Left colon (tissue), 2 donors: ENCODE measurements around the gene EEF1AKMT1. TPM values are rescaled to one million over a fixed set of nuclear protein-coding genes. Genes with fewer than 3 reads are reported as not detected.

Experiments used
- ATAC-seq: fragments of 200-7000 bp; cut with Tn5 transposase; one replicate; pipeline ENCODE4 v1.9.1; 2020; ENCODE audit warnings: mild to moderate bottlenecking, moderate library complexity
- DNase-seq, 2 donors: peaks; one replicate each; pipeline ENCODE4 v3.0.0-alpha.2; 2020
- intact Hi-C, 2 donors: fragments of 100-400 bp; cut with DNase I in 1 of 2; cut with micrococcal nuclease in 1 of 2; formaldehyde crosslinking; loops; one replicate each; pipeline versions ENCODE4 v1.11.2 to v1.14.0; 2022; cut with DNase I, micrococcal nuclease
- total RNA-seq, 2 donors: library from RNA; stranded (reverse); fragmentation: NEBNext Ultra II Directional; extraction: Animal tissue kit (Norgen Biotek cat#: 25700); gene quantifications; one replicate each; pipeline ENCODE4 v1.2.1, GENCODE V29; 2021
- donor health status: DM: no; HTN: no; CAD: no.
- donor health status: DM: yes; HTN: yes; CAD: no.

EEF1AKMT1 gene
- total RNA-seq, 2 donors from 2014 or later: 3.5 to 5.5 TPM

DNA sequence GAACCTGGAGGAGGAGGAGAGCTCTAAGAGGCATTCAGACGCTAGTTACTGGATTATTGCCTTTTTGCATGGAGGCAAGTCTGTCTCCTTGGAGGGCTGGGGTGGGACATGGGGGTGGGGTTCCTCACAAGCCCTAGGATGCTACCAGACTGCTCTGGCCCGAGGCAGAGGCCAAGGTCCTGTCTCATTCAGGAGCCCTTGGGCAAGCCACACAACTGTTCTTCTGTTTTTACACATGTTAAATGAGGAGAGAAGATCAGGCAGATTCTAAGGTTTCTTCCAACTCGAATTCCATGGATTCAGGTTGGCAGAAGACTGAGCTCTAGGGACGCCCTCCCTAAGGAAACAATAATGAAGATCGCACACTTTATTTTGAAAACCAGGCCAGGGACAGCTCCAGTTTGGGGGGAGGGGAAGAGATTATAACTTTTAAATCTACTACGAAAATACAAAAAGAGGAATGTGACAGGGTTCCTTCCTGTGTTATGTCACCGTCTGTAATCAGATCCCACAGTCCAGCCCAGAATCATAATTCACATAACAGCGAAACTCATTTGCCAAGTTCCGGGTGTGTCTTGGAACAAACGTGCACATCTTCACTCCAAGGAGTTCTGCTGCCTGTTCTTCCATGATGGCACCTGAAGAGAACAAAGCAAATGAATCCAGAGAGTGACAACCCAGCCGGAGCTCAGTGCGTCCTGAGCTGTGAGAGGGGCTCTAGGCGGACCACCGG is 45.0 kb downstream of the EEF1AKMT1 start:
- no peak for DNase-seq
- intact Hi-C loops: no loop called here
- ATAC-seq: no peak

DNA sequence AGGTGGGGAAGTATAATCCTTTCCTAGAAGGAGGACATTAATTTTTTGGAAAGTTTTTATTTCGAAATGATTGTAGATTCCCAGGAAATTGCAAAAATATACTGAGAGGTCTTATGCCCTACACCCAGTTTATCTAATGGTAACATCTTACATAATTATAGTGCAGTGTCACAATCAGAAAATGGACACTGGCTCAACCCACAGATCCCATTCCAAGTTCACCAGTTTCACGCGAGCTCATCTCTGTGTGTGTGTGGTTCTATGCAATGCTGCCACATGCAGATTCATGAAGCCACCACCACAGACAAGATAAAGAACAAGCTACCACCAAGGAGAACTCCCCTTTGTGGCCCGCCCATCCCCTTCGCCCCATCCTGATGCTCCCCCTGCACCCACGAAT is 45.9 kb downstream of the EEF1AKMT1 start:
- intact Hi-C loops: no loop called here
- ATAC-seq: no peak
- DNase-seq: no peak

DNA sequence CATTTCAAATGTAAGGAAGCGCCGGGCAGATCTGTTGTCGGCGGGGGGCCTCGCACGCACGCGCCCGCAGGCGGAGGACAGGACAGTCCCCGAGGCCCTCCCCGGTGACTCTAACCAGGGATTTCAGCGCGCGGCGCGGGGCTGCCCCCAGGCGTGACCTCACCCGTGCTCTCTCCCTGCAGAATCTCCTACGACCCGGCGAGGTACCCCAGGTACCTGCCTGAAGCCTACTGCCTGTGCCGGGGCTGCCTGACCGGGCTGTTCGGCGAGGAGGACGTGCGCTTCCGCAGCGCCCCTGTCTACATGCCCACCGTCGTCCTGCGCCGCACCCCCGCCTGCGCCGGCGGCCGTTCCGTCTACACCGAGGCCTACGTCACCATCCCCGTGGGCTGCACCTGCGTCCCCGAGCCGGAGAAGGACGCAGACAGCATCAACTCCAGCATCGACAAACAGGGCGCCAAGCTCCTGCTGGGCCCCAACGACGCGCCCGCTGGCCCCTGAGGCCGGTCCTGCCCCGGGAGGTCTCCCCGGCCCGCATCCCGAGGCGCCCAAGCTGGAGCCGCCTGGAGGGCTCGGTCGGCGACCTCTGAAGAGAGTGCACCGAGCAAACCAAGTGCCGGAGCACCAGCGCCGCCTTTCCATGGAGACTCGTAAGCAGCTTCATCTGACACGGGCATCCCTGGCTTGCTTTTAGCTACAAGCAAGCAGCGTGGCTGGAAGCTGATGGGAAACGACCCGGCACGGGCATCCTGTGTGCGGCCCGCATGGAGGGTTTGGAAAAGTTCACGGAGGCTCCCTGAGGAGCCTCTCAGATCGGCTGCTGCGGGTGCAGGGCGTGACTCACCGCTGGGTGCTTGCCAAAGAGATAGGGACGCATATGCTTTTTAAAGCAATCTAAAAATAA is 52.1 kb downstream of the EEF1AKMT1 start:
- intact Hi-C loops: no loop called here
- peak in 1 of 2 donors; percentile 51 for DNase-seq
- ATAC-seq: peak; percentile 78

DNA sequence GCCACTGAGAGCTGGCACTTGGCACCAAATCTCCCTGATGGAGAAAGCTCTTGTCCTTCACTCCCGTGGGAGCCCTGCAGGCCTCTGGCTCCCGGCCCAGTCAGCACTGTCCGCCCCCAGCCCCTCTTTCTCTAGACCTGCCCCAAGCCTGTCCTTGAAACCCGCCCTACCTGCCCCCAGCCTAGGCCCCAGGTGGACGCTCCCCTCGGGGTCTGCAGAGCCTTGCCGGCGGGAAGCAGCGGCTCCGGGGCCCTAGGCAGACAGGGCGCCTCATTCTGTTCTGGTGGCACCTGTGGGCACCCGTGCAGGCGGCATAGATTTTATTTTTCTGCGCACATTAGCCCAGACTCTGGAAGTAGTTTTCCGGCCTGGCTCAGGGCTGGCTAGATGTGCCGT is 52.7 kb downstream of the EEF1AKMT1 start:
- ATAC-seq: no peak
- no peak for DNase-seq
- intact Hi-C loops: no loop called here

DNA sequence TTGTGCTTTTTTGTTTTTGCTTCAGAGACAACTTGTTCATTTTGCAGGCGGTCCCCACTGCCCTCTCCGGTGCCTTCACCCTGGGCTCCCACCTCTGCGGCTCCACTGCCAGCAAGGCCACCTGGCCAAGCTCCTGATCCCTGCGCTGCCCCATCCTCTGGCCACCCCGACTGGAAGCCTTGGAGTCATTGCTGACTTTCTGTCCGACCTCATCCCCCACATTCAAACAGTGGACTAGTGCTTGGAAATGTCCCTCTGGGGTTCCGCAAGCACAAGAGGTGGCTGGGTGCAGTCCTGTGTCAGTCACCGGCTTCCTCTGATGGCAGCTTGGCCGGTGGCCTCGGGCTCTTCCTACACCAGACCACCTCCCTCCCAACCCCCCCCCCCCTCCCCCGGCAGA is 53.3 kb downstream of the EEF1AKMT1 start:
- intact Hi-C loops: no loop called here
- DNase-seq (no peak), ATAC-seq (no peak)

DNA sequence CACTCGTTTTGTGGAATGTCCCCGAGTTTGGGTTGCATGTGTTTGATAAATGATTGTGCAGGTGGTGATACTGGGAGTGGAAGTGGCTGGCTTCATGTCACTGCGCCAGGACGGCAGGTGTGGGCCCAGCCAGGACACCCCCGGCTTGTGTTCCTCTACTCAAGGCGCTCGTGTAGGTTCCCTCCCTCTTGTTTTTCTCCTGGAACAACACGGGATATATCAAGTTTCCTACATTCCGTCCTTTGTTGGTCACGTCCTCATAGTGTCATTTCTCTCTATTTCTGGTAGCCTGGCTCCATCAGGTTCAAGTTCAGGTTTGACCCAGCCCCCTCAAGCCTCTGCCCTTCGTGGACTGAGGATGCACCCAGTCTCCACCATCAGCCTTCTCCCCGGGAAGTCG is 54.0 kb downstream of the EEF1AKMT1 start:
- ATAC-seq: no peak
- intact Hi-C loops: loop anchor here in 1 of 2 donors (10.0 kb wide), 1 partner anchor 205 kb away; no protein-coding TSS in a partner anchor
- no peak for DNase-seq

DNA sequence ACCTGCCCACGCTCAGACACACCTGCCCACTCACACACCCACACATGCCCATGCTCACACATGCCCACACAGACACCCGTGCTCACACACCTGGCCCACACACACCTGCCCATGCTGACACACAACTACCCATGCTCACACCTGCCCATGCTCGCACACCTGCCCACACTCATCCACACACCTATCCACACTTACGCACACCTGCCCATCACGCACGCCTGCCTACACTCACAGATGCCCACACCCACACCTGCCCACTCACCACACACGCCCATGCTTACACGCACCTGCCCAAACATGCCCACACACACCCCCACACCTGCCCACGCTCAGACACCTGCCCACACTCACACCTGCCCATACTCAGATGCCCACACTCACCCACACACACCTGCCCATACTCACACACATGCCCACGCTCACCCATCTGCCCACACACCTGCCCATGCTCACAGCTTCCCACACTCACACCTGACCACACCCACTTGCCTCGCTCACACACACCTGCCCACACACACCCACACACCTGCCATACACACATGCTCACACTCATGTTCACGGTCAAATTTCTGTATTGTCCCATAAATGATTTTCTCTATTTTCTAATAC is 54.7 kb downstream of the EEF1AKMT1 start:
- no peak for DNase-seq
- ATAC-seq: no peak
- intact Hi-C loops: loop anchor here in 1 of 2 donors (10.0 kb wide), 1 partner anchor 206 kb away; no protein-coding TSS in a partner anchor

DNA sequence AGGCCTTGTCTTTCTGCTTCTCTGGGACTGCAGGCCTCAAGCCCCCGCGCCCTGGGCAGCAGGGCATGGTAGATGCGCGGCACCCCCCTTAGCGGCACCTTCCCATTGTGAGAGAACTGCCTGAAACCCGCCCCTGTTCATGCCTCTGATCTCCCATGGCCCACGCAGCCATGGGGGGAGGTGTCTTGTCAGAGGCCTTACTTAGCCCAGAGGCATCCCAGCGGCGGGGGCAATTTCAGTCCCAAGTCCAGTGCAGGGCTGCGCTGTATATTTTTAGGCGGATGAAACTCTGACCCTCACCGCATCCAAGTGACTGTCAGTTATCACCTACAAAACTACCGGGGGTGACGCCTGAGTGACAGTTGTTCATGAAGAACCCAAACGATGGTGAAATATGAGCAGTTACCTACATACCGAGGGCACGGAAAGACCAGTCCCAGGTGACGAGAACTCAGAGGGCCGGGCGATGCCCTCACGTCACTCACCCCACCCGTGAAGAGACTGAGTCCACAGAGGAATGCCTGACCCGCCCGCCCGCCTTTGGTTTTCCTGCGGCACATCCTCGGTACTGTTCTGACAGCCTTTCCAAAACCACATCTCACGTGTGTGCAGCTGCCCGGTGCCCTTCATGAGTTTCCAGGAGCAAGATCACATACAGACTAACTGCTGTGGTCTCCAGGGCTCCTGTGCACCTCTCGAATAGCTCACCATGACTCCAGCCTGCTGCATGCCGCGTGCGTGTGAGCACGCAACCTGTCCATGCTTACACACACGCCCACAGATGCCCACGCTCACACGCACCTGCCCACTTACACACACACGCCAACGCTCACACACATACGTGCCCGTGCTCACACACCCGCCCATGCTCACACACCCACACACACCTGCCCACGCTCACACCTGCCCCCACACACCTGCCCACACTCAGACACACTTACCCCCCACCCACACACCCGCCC is 55.9 kb downstream of the EEF1AKMT1 start:
- intact Hi-C loops: loop anchor here in 1 of 2 donors (10.0 kb wide), 1 partner anchor 207 kb away; no protein-coding TSS in a partner anchor
- DNase-seq (no peak), ATAC-seq (no peak)

DNA sequence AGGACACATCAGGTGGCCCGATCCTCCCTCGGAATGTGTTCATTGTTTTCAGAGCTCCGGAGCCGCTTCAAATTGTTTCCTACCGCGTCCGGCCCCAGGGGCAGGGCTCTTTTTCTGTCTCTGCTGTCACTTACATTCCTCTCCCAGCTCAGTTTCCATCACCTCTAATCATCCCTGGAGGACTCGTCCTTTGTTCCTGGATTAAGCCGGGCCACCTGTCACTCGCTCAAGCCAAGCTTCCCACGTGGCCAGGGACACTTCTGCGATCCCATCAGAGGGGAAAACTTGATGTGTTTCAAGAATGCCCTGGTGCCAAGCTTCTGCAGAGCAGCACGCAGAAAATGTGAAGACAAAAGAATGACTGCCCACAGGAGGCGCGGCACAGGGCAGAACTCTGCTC is 56.8 kb downstream of the EEF1AKMT1 start:
- DNase-seq (no peak), ATAC-seq (no peak)
- intact Hi-C loops: loop anchor here in 1 of 2 donors (10.0 kb wide), 1 partner anchor 208 kb away; no protein-coding TSS in a partner anchor

DNA sequence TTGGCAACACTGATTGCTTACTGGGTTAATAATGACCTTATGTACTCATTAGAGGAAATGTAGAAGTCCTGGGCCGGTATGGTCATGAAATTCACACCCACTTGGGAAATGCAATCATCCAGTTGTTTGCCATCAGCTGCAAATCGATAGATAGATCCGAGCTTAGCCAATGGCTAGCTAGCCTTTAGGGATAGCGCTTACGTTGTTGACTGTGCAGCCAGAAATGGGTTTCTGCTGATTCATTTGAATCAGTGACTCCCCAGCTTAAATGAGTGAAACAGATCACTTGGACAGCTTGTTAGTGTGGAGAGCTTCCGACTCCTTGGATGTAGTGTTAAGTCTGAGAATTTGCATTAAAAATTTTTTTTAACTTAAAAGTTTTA is 58.4 kb downstream of the EEF1AKMT1 start:
- ATAC-seq: no peak
- intact Hi-C loops: loop anchor here in 1 of 2 donors (10.0 kb wide), 1 partner anchor 209 kb away; no protein-coding TSS in a partner anchor

DNA sequence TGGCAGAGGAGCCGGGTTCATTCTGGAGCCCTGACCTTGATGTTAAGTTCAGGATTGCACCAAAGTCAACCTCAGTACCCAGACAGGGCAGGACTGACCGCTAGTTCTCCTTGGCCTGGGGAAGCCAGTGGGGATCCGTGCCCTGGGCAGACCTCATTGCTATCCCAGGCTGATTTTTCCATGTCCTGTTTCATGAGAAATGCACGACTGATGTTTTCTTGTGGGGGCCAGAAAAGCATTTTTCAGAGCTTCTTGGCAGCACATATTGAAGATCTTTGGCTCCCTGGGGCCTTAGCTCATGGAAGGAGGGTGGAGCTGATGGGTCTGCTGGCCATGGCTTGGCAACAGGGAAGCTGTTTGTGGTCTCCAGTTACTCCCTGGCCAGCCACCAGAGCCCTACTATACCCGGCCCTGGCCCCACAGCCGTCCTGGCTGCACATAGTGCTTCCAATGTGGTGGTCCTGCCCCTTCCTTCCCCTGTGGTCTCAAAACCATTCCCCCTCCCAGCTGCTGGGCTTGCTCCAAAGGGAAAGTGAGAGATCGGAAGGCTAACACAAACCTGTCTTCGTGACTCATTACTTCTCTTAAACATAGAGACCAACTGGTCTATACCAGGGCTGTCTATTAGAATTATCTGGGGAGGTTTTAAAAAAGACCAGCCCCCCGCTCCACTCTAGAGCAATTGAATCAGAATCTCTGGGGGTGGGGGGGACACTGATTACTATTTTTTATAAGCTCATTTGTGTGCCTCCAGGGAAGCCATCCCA is 59.0 kb downstream of the EEF1AKMT1 start:
- ATAC-seq (no peak), DNase-seq (no peak)
- intact Hi-C loops: loop anchor here in 1 of 2 donors (5.0 to 10.0 kb wide), 2 partner anchors 113 to 210 kb away; no protein-coding TSS in a partner anchor

More for the DNA sequence above, 58.4 kb downstream of the EEF1AKMT1 start:
- DNase-seq: no peak

DNA sequence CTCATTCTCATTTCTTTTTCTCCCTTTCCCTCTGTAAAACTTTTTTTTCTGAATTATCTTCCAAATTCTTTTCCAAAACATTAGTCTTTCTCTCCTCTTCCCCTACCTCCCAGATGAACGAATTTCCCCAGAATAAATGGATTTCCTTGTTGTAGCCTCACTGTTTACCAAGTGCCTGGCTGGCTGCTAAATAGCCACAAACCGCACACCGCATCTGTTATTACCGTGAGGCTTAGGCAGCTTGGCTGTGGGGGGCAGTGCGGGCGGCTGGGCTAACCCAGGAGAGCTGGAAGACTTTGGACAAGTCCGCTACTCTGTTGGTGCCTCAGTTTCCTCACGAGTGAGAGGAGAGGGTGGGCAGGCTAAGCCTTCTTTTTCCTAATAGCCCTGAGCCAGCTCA is 59.6 kb downstream of the EEF1AKMT1 start:
- no peak for ATAC-seq
- intact Hi-C loops: loop anchor here in 1 of 2 donors (5.0 to 10.0 kb wide), 2 partner anchors 113 to 211 kb away; no protein-coding TSS in a partner anchor

DNA sequence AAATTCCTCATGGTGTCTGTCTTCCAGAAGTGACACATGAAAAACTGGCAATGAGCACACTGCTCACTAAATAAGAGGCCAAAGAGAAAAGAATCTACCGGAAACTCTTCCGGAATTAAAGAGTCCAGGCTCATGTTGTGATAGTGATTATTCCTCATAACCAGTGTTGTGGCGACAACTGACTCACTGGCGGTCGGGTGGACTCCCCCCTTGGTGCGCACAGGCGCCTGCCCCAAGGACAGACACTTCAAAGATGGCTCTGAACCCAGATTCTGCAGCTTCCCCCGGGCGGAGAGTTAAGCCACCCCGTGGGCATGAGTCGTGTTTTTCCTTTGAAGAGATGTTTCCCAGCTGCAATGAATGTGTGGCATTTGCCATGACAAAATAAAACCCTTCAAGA is 60.0 kb downstream of the EEF1AKMT1 start:
- intact Hi-C loops: loop anchor here in 1 of 2 donors (5.0 to 10.0 kb wide), 2 partner anchors 114 to 211 kb away; no protein-coding TSS in a partner anchor
- no peak for DNase-seq

More for the DNA sequence above, 59.6 kb downstream of the EEF1AKMT1 start:
- DNase-seq: no peak

DNA sequence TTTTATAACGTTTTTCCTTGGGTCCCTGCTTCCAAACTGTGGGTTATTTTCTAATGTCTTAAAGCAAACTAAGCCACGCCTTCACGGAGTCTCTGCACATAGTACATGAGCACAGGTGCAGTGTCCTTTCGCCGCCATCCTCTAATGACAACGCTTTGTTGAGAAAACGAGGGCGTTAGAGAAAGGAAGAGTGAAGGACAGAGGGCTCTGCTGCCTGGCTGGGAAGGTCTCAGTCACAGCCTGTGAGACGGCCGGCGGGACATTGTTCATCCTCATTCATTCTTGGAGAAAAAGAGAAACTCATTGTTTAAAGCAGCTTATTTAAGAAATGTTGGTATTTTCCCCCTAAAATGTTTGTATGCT is 60.8 kb downstream of the EEF1AKMT1 start:
- DNase-seq (no peak), ATAC-seq (peak; percentile 33)
- intact Hi-C loops: loop anchor here in 1 of 2 donors (5.0 to 10.0 kb wide), 2 partner anchors 114 to 212 kb away; no protein-coding TSS in a partner anchor

More for the DNA sequence above, 60.0 kb downstream of the EEF1AKMT1 start:
- ATAC-seq: no peak

DNA sequence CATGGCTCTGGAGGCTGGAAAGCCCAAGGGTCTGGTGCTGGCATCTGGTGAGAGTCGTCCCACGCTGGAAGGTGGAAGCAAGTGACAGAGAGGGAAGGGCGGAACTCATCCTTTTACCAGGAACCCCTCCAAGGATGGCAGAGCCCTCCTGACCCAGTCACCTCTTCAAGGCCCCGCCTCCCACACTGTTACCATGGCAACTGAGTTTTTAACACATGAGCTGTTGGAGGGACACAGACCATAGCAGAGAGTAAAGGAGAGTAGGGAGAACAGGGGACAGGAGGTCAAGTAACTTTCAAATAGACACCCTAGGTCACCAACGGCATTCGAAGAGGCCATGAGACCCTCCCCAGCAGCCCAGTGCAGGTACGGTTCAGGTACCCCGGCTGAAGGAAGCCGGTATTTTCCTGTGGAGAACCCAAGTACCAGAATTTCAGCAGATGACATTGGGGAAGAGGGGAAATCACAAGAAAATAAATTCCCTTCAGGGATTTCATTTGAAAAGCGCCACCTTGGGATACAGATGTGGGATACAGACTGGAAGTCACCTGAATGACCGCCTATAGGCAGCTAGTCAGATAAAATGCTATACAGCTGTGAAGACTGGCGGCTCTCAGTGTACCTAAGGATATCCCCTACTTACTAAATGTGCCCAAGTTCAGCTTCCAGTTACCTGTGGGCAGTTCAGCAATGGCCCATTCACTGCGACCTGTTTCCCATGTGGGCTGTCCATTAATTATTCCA is 62.3 kb downstream of the EEF1AKMT1 start:
- ATAC-seq: no peak
- DNase-seq: no peak
- intact Hi-C loops: loop anchor here in 1 of 2 donors (5.0 to 10.0 kb wide), 2 partner anchors 116 to 213 kb away; no protein-coding TSS in a partner anchor

DNA sequence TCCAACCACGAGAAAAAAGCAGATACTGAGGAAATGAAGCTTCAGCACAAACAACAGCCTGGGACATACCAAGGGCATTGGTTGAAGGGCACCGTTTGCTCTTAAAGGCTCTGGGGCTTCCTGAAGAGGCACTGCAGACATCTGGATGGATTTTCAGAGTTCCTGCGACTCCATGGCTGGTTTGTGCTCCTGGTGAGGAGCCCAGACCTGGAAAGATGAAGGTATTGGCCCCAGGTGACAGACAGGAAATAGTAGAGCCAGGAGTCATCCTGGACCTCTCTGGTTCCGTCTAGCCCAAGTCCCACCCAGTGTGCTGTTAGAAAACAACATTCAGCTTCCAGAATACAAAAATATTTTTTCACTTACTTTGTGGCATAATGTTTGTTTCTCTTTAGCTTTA is 64.0 kb downstream of the EEF1AKMT1 start:
- DNase-seq: no peak
- ATAC-seq: no peak
- intact Hi-C loops: loop anchor here in 1 of 2 donors (5.0 to 10.0 kb wide), 2 partner anchors 118 to 215 kb away; no protein-coding TSS in a partner anchor
